DMS79 (cell line): ENCODE results near the gene ATP11B.
"Not testable (repeated sequence)": the region's sequence is repeated elsewhere in the genome, so short reads cannot be mapped to it uniquely, and the experiment has no call there.

Source experiments
- DNase-seq: peaks from one replicate; lab custom pipeline; 2025; lab: John Stamatoyannopoulos, UW

ATP11B gene

GRCh38 chr3:182795389-182795782 lies 2.1 kb downstream of the ATP11B start:
- no peak for DNase-seq

DNA sequence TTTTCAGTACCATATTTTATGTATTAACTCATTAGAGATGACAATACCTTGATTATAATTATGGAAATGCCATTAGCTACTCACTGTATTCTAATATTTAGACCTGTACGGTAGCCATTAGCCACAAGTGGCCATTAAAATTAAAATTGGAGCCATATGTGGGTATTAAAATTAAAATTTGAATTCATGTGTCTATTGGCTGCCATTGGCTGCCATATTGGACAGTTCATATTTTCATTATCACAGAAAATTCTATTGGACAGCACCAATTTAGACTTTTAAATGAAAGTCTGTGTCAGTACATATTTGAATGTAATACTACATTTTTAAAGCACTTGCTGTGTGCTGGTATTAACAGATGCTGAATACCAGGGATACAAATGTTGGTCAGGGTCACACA lies 3.0 kb downstream of the ATP11B start:
- DNase-seq, result no peak

DNA sequence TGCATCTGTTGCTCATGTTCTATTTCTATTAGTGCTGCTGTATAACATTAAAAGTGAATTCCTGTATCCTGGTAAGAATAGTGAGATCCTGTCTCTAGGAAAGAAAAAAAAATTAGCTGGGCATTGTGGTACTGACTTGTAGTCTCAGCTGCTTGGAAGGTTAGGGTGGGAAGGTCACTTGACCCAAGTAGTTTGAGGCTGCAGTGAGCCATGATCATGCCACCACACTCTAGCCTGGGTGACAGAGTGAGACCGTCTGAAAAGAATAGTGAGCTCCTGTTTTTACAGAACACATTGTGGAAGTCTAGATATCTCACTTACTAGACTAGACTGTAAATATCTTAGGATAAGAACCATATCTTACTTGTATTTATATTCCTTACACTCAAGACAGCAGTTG lies 4.6 kb downstream of the ATP11B start:
- no peak for DNase-seq

- not testable (repeated sequence) for DNase-seq
Observed at GRCh38 chr3:182799143-182799542, 5.8 kb downstream of the ATP11B start.

DNA sequence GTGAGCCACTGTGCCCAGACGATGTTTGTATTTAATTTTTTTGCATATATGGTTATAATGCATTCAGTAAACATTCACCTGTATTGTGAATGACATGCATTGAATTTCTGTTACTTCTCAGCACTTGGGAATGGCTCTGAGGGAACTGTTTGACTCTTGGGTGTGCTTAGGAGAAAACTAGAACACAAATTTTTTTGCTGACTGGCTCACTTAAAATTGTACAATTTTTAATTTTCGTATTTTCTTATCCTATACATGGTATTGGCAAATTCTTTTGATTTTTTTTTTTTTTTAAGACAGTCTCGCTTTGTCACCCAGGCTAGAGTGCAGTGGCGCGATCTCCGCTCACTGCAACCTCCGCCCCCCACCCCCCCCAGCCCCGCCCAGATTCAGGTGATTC lies 7.2 kb downstream of the ATP11B start:
- DNase-seq, result no peak

DNA sequence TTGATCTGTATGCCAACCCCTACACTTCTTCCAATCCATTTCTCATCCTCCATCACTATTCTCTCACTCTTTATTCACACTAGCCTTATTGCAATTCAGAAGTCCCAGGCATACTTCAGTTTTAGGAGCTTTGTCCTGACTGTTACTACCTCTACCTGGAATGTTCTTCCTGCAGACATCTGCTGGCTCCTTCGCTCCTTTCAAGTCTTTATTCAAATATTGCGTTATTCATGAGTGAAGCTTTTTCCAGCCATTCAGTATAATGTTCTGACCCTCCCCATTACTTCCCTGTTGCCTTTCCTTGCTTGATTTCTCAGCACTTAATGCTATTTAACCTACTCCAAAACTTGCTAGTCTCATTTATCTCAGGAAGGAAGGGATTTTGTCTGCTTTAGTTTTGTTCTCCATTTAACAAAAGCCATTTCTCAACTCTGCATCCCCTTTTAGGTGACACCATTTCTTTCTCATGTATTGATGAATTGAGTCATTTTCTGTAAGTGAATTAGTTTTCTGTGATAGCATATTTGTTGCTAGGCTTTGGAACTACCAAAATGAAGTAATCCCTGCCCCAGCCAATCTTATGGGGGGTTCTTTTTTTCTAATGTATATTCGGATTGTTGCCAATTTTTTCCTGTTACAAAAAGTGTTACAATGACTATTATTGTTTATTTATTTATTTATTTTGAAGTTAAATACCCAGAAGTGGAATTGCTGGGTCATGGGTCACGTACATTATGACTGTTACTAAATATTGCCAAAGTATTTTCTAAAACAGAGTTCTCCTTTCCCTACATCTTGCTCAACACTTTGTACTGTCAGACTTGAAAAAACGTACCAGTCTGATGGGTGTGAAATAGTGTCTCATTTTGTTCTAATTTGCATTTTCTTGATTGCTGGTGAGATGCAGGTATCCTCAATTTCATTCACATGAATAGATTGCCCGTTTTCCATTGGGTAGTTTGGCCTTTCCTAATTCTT lies 9.4 kb downstream of the ATP11B start:
- no peak for DNase-seq

GRCh38 chr3:182803596-182803995 lies 10.3 kb downstream of the ATP11B start:
- no peak for DNase-seq

GRCh38 chr3:182807061-182807460 lies 13.8 kb downstream of the ATP11B start:
- no peak for DNase-seq

GRCh38 chr3:182808041-182808770 lies 14.9 kb downstream of the ATP11B start:
- DNase-seq, result no peak

DNA sequence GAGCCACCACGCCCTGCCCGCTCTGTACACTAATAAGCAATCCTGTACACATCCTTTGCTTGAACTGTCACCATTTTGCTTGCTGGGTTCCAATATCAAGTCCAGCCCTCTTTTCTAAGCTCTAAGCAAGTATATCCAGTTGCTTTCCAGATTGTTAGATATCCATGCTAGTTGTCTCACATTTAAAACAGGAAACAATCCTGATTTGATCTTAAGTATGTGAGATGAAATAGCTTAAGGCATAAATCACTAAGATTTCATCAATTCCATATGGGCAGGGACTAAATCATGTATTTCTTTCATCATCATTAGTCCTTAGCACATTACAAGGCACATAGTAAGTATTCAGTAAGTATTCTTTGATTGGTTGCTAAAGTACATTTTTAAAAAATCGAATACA lies 16.2 kb downstream of the ATP11B start:
- no peak for DNase-seq

GRCh38 chr3:182810574-182811268 lies 17.4 kb downstream of the ATP11B start:
- no peak for DNase-seq

DNA sequence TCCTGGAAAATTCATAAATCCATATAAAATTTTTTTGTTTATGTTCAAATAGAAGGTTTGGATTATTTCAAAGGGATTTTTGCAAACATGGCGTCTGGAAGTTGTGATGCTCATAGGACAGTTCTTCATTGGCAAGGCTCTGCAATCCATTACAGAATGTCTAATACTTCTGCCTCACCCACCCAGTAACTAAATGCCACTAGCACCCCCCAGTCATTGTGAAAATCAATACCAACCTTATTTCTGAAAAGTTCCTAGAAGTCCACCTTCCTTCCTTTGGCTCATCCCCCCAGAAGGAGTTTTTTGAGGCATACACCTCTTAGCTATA lies 17.9 kb downstream of the ATP11B start:
- no peak for DNase-seq

DNA sequence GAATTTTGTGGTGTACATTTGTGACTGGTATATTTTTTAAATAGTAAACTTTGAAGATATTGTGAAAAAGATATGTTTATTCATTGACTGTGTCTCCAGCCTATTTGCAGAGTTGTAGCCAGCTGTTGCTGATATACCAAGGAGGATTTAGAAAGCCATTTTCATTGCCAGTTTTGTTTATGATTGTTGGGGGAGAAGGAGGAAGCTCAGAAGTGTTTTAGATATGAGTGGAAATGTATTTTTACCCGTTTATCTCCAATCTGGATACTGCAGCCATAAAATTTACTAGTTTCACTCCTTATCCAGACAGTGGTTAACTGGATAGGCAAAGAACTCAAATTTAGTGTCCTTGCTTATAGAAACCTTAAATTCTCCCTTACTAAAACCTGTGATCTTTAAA lies 18.8 kb downstream of the ATP11B start:
- no peak for DNase-seq

- DNase-seq, result no peak
Observed at GRCh38 chr3:182814419-182815062, 21.2 kb downstream of the ATP11B start.

GRCh38 chr3:182816181-182816580 lies 22.9 kb downstream of the ATP11B start:
- DNase-seq, result no peak

GRCh38 chr3:182818296-182818978 lies 25.1 kb downstream of the ATP11B start:
- no peak for DNase-seq

- DNase-seq, result no peak
Observed at GRCh38 chr3:182821221-182821981, 28.1 kb downstream of the ATP11B start.

GRCh38 chr3:182822260-182822659 lies 29.0 kb downstream of the ATP11B start:
- not testable (repeated sequence) for DNase-seq

DNA sequence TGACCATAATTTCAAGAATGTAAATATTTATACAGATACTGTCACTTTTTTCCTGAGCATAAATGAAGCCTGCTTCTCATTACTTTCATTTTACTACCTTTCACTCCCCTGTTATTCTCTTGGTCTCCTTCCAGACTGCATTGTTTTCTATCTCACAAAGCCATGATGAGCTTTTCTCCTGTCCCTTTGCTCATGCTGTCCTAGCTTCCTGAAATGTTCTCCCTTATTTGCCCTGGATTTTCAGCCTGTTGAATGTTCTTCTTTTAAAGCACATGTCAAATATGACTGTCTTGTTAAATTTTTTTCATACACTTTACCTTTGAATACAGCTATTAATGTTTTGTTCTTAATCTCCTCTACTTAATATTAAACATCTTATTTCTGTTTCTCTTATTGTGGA lies 31.7 kb downstream of the ATP11B start:
- DNase-seq, result no peak

GRCh38 chr3:182829761-182830405 lies 36.6 kb downstream of the ATP11B start:
- DNase-seq, result no peak
